ENCODE measurements around the gene MTMR2.

DNA sequence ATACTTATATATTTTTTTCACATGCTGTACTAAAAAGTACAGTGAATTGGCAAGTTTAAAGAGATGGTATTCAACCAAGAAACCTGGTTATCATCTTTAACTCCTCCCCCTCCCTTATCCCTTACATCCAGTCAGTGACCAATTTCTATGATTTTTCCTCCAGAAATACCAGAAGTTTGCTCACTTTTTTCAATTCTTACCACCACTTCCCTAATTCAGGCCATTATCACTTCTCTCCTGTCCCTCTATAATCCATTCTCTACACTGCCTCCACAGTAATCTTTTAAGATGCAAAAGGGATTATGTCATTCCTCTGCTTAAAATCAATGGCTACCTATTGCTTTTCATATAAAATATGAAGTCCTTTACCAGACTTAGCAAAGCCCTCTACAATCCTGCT, 70.8 kb downstream of the MTMR2 start:
- no peak for TF ChIP-seq POLR2AphosphoS5 (IDR thresholded peaks at IDR 0.05)
- TF ChIP-seq, protein P1, sequence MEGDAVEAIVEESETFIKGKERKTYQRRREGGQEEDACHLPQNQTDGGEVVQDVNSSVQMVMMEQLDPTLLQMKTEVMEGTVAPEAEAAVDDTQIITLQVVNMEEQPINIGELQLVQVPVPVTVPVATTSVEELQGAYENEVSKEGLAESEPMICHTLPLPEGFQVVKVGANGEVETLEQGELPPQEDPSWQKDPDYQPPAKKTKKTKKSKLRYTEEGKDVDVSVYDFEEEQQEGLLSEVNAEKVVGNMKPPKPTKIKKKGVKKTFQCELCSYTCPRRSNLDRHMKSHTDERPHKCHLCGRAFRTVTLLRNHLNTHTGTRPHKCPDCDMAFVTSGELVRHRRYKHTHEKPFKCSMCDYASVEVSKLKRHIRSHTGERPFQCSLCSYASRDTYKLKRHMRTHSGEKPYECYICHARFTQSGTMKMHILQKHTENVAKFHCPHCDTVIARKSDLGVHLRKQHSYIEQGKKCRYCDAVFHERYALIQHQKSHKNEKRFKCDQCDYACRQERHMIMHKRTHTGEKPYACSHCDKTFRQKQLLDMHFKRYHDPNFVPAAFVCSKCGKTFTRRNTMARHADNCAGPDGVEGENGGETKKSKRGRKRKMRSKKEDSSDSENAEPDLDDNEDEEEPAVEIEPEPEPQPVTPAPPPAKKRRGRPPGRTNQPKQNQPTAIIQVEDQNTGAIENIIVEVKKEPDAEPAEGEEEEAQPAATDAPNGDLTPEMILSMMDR (IDR thresholded peaks at IDR 0.05 in 8 of 11, conservative IDR thresholded peaks at IDR 0.05 in 3 of 11): no peak
- TF ChIP-seq POLR2A (IDR thresholded peaks at IDR 0.05): no peak
